Left renal pelvis (tissue), 4 donors: ENCODE measurements around the gene RXFP4. TPM values are rescaled to one million over a fixed set of nuclear protein-coding genes. Genes with fewer than 3 reads are reported as not detected.
A peak's percentile ranks its signal among the peaks of the same experiment; 100 is the strongest.
"Not testable (repeated sequence)": the region's sequence is repeated elsewhere in the genome, so short reads cannot be mapped to it uniquely, and the experiment has no call there.

Experiments used
- DNase-seq, 4 donors: peaks; one replicate each; pipeline ENCODE4 v3.0.0-alpha.2; 2013; ENCODE audit warnings: low read depth in 4 of 4, low spot score in 3 of 4
- polyA plus RNA-seq, 4 donors: library from polyadenylated mRNA; unstranded; fragments of 120-200 nt; gene quantifications; one replicate each; pipeline ENCODE4 v1.2.1, GENCODE V29; 2013; ENCODE audit not compliant: insufficient read length in 4 of 4

RXFP4 gene
- polyA plus RNA-seq, result under 1 TPM in 2 of 4 donors, not detected in 2; 0.13 to 0.14 TPM

- no peak for DNase-seq
Measured at GRCh38 chr1:155940993-155941844, at the start of gene RXFP4. Gene RXFP4 (plus strand): TSS chr1:155941638. CDS start chr1:155941710, 72 bp downstream.

GRCh38 chr1:155892796-155893195 is 48.6 kb upstream of the RXFP4 start:
- no peak for DNase-seq

- DNase-seq, result no peak
Measured at GRCh38 chr1:155893389-155894142, 47.9 kb upstream of the RXFP4 start.

- DNase-seq, result not testable (repeated sequence)
Measured at GRCh38 chr1:155895617-155896016, 45.8 kb upstream of the RXFP4 start.

GRCh38 chr1:155896476-155896875 is 45.0 kb upstream of the RXFP4 start:
- not testable (repeated sequence) for DNase-seq

GRCh38 chr1:155897746-155898145 is 43.7 kb upstream of the RXFP4 start:
- no peak for DNase-seq

GRCh38 chr1:155898888-155899287 is 42.5 kb upstream of the RXFP4 start:
- DNase-seq, result no peak

GRCh38 chr1:155899683-155900082 is 41.8 kb upstream of the RXFP4 start:
- no peak for DNase-seq

- no peak for DNase-seq
Measured at GRCh38 chr1:155900161-155900560, 41.3 kb upstream of the RXFP4 start.

GRCh38 chr1:155904261-155904660 is 37.2 kb upstream of the RXFP4 start:
- DNase-seq, result no peak

GRCh38 chr1:155909894-155910293 is 31.5 kb upstream of the RXFP4 start:
- no peak for DNase-seq

- no peak for DNase-seq
Measured at GRCh38 chr1:155910621-155911121, 30.8 kb upstream of the RXFP4 start.

- DNase-seq, result peak in 2 of 4 donors; percentile 67 to 76
Measured at GRCh38 chr1:155911156-155912055, 30.0 kb upstream of the RXFP4 start, which contains the start of gene RIT1. Gene RIT1 (minus strand): TSS chr1:155911349. CDS start chr1:155910761, 588 bp downstream.

- DNase-seq, result no peak
Measured at GRCh38 chr1:155912056-155912536, 29.3 kb upstream of the RXFP4 start.

GRCh38 chr1:155913969-155914757 is 27.3 kb upstream of the RXFP4 start:
- no peak for DNase-seq

GRCh38 chr1:155918660-155919059 is 22.8 kb upstream of the RXFP4 start:
- DNase-seq, result no peak

- no peak for DNase-seq
Measured at GRCh38 chr1:155919801-155920200, 21.6 kb upstream of the RXFP4 start.

- DNase-seq, result no peak
Measured at GRCh38 chr1:155920717-155921116, 20.7 kb upstream of the RXFP4 start.

GRCh38 chr1:155925506-155925905 is 15.9 kb upstream of the RXFP4 start:
- no peak for DNase-seq
